ENCODE results near the gene LRP1B. TPM values are rescaled to one million over a fixed set of nuclear protein-coding genes. Genes with fewer than 3 reads are reported as not detected.
A peak's percentile ranks its signal among the peaks of the same experiment; 100 is the strongest.

LRP1B gene
- polyA plus RNA-seq, 1 donor from 2014 or later = 12.7 TPM

DNA sequence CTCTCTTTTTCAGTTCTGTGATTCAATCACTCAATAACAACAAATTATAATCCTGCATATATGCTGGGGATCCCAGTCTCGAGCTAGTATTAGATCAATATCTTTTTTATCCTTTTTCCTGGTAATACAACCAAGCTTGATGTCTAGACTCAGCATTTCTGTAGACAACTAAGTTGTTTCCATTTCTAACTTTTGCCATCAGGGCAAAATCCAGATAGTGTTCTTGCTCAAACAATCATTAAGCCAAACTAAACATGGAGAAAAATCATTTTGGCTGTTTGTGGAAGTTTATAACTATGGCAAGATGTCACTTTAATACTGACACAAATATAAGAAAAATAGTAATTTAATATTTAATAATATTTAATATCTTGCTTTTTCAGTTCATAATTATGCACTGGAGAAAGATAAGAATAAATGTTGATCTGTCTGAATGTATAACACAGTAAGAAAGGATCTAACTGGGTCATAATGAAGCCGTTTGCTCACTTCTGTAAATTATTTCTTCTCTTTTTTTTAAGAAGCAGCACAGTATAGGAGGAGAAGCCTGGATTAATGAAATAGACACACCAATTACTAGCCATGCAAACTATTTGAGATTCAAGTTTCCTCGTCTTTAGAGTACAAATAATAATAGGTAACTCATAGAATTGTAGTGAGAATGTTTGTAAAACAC, 979.1 kb downstream of the LRP1B start:
- Histone ChIP-seq H3K9me2 (ENCODE audit: insufficient read depth, low read length) (no peaks in the 10 kb centered on the region), H3K4me2 (ENCODE audit: low read length) (no peak overlapping the region), H3K27ac (ENCODE audit: low read length) (no peak overlapping the region), H3K36me3 (ENCODE audit: insufficient read depth, low read length) (no peaks in the 10 kb centered on the region), H3K4me3 (ENCODE audit: low read length) (no peak overlapping the region), H3F3A (ENCODE audit: insufficient read depth, low read length, poor library complexity, severe bottlenecking) (no peaks in the 10 kb centered on the region), H3K79me2 (replicated peaks; ENCODE audit: insufficient read depth, low read length) (no peaks in the 10 kb centered on the region), H3K9ac (ENCODE audit: low read length) (no peak overlapping the region), H3K9me3 (ENCODE audit: low read length) (no peaks in the 10 kb centered on the region), H3K27me3 (ENCODE audit: insufficient read depth, low read depth, low read length) (no peaks in the 10 kb centered on the region), H4K20me1 (ENCODE audit: insufficient read depth) (no peaks in the 10 kb centered on the region), H2AFZ (ENCODE audit: low read depth, low read length) (no peak overlapping the region)
- TF ChIP-seq TAF1 (IDR thresholded peaks at IDR 0.05; ENCODE audit: low read depth) (no peak), CTCF (IDR thresholded peaks at IDR 0.05; ENCODE audit: poor library complexity, severe bottlenecking) (no peak)
- TF ChIP-seq, protein P1, sequence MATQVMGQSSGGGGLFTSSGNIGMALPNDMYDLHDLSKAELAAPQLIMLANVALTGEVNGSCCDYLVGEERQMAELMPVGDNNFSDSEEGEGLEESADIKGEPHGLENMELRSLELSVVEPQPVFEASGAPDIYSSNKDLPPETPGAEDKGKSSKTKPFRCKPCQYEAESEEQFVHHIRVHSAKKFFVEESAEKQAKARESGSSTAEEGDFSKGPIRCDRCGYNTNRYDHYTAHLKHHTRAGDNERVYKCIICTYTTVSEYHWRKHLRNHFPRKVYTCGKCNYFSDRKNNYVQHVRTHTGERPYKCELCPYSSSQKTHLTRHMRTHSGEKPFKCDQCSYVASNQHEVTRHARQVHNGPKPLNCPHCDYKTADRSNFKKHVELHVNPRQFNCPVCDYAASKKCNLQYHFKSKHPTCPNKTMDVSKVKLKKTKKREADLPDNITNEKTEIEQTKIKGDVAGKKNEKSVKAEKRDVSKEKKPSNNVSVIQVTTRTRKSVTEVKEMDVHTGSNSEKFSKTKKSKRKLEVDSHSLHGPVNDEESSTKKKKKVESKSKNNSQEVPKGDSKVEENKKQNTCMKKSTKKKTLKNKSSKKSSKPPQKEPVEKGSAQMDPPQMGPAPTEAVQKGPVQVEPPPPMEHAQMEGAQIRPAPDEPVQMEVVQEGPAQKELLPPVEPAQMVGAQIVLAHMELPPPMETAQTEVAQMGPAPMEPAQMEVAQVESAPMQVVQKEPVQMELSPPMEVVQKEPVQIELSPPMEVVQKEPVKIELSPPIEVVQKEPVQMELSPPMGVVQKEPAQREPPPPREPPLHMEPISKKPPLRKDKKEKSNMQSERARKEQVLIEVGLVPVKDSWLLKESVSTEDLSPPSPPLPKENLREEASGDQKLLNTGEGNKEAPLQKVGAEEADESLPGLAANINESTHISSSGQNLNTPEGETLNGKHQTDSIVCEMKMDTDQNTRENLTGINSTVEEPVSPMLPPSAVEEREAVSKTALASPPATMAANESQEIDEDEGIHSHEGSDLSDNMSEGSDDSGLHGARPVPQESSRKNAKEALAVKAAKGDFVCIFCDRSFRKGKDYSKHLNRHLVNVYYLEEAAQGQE (IDR thresholded peaks at IDR 0.05; ENCODE audit: borderline replicate concordance) = no peak

- H3K27me3 ChIP-seq (ENCODE audit: insufficient read depth, low read depth, low read length) = no peaks in the 10 kb centered on the region
- H3K9me3 ChIP-seq (ENCODE audit: low read length) = no peaks in the 10 kb centered on the region
- H3K9me2 ChIP-seq (ENCODE audit: insufficient read depth, low read length) = no peaks in the 10 kb centered on the region
- H3K9ac ChIP-seq (ENCODE audit: low read length) = no peak overlapping the region
- H3K4me2 ChIP-seq (ENCODE audit: low read length) = no peak overlapping the region
- no peak overlapping the region for H2AFZ ChIP-seq (ENCODE audit: low read depth, low read length)
- H3K79me2 ChIP-seq (replicated peaks; ENCODE audit: insufficient read depth, low read length) = no peaks in the 10 kb centered on the region
- no peak overlapping the region for H3K27ac ChIP-seq (ENCODE audit: low read length)
- no peaks in the 10 kb centered on the region for H3F3A ChIP-seq (ENCODE audit: insufficient read depth, low read length, poor library complexity, severe bottlenecking)
- no peaks in the 10 kb centered on the region for H4K20me1 ChIP-seq (ENCODE audit: insufficient read depth)
- no peaks in the 10 kb centered on the region for H3K36me3 ChIP-seq (ENCODE audit: insufficient read depth, low read length)
- no peak overlapping the region for H3K4me3 ChIP-seq (ENCODE audit: low read length)
- TF ChIP-seq EP300 (conservative IDR thresholded peaks at IDR 0.05; ENCODE audit: poor library complexity, severe bottlenecking) = peak; percentile 74
- TF ChIP-seq POLR2AphosphoS5 (IDR thresholded peaks at IDR 0.05) = peak; percentile 65
- TF ChIP-seq CTCF (IDR thresholded peaks at IDR 0.05; ENCODE audit: poor library complexity, severe bottlenecking) = no peak
These were observed 988.8 kb downstream of the LRP1B start for GRCh38 chr2:141142025-141142424.

Measured in neural cell (in vitro differentiated cells).